NCI-H146 treated with DMSO at 0.1 percent for 48 hours (cell line): ENCODE results near the gene MYO3B.

Experiments
- DNase-seq: peaks from one replicate; lab custom pipeline; 2025; ENCODE audit not compliant: unreplicated experiment; lab: John Stamatoyannopoulos, UW

Gene MYO3B

DNA sequence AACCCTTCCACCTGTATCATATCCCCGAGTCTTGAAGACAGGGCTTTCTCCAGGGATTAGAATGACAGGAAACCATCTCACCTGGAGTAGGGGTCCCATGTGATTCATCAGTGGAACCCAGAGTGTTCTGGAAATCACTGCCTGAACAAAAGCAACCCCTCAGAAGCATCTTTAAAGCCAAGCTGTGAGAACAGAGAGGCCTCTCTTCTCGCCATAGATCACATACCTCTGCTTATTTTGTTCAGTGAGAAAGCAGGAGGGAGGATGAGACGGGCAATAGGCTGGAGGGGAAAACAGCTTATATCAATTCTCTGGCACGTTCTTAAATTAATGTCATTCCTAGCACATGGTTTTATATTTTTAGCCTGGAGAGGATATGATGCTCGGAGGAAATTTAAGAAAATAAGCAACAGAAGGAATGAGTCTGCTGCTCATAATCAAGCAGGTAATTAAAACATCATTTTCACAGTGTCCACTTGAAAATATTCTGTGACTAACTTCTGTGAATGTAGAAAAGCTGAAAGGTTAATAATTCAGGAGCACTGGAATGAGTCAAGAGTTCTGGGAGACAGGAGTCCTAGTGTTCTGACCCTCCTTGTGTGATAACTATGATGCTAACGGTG is 323.6 kb downstream of the MYO3B start:
- no peak for DNase-seq

DNA sequence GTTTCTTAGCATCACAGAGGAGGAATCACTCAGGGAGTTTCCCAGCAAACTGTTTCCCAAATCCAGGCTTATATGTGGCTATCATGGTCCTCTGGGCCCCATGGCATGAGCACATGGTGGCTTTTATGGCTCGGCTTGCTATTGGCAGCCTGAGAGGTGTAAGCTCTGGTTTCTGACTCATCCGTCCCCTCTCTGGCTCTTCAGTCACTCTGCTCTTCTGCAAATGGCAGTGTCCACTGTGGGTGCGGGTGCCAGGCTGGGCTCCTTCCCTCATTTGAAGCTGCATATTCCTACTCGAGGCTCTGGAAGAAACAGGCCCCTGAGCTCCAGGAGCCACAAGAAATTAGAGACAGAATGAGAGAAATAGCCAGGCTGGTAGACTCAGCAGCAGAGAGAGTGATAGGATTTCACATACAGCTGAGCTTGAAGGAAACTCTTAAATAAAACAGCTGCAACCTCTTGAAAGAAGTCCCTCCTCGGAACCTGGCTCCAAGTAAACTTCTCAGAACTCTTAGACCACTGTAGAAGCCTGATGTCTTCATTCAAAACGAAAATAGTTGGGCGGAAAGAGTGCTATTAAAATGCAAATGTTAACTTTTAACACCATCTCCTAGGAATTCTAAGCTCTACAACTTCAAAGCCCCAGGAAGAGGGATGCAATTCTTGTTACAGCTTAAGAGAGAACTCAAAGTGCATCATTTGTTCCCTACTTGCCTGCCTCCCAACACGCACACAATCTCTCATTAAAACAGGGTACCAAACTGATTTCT is 324.6 kb downstream of the MYO3B start:
- DNase-seq = no peak

DNA sequence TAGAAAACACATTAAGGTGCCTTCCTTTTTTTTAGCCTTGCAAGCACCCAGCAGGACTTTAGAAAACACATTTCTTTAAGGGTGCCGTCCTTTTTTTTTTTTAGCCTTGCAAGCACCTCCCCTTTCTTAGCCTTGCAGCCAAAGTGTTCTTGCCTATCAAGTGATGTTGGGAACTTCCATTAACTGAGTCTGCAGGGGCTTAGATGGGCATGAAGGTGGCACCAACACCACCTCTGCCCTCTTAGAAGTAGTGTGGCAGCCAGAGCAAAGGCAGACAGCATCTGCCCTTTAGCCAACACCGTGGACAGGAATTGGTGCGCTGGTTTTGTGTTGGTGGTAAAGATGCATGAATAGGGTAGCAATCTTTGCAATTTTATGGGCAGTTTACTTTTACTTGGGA is 325.6 kb downstream of the MYO3B start:
- DNase-seq = no peak

DNA sequence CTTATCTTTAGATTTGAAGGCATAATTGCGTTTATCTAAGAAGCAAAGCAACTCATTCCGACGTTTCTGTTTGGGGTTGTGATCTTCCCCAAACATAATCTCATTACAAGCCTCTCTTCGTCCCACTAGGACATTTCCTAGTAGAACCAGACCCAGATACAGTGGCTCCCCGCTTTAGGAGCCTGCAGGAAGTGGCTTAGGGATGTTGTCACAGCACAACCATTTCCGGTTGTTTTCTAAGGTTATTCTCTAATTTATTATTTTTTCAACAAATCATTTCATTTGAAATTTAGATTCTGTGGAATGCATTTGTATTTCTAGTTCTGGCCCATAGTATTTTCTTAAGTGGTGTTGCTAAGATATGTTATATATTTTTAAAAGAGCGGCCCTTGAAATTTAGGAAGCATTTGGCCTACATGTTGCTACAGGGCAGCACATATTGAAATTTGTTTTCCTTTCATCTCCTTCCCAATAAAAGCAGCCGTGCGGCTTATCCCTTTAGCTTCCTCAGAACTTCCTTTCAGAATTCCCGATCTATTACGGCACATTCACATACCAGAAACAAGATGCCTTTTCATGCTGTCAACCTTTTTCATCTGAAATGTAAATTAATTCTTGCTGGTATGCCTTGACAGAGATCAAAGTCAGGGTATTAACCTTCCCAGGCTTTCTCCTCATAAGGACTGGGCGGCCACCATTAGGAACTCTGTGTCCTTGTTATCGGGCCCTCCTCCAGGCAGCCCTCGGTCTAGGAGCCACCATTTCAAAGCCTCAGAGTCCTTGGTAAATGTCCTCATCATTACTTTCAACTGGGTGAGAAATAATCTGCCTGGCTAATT is 326.2 kb downstream of the MYO3B start:
- DNase-seq = no peak

DNA sequence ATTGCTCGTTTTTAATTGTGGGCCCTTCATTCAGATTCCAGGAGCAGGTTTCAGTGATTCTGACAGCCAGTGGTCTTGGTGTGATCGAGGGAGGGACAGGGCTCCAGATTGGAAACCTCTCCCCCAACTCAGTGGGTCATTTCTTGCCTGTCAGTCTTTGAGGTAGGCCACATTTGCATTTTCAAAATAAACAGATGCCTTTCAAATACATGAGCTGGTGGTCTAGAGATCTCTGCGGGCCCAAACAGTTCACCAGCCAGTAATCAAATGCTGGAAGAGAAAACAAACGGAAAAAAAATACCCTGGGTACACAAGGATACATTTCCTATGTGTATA is 326.8 kb downstream of the MYO3B start:
- DNase-seq = no peak

DNA sequence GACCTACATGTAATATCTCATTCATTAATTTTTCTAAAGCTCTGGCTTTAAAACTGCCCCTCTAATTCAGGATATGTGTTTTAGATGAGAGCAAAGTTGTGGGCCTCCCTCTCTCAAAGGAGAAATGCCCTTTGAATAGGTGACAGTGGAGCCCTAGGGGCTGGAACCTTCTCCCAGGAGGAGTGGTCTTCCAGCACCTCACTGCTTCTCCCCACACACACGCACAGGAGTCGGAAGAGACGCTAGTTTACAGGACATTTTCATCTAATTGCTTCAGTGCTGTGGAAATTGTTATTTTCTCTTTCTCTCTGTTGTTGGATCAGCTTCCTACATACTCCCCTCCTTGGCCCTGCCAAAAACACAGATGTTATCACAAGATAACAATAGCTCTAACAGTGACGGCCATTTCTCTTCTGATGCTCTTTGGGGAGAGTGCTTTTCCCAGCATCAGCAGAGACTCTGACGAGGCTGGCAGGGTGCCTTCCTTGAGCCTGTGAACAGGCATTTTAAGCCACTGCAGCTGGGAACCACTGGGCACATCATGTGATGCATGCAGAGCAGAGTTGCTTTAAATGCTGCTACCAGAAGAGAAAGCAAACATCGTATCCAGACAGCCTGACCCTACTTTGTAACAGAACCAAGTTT is 327.8 kb downstream of the MYO3B start:
- DNase-seq = no peak

DNA sequence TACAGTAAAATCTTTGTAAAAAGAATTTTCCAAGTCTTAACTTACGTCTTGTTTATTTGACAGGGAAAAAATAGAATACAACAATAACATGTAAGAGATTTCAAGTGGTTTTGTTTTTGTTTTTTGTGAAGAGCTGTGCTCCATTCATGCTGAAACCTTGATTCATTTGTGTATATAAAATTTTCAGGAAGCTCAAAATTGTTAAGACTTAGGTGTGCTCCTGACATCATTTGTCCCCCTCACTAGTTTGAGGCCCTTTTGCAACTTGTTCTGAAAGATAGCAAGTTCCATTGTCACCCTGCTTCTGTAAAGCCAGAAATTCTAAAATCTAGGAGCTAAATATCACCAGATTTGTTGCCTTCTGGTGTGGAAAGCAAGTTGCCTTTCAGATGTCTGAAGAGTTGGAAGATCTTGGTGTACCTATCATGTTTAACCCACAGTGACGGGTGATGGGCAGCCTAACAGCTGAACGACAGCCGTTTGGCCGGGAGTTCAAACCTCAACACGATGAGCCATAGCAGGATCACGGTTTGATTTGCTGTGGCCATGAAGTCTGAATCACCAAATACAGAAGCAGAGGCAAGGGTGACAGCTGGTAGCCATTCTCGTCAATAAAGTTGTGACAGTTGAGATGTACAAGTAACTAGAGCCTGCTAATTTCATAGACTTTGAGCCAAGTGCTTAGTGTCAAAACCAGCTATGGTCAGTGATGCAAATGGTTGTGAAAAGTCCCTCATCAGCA is 331.7 kb downstream of the MYO3B start:
- no peak for DNase-seq

DNA sequence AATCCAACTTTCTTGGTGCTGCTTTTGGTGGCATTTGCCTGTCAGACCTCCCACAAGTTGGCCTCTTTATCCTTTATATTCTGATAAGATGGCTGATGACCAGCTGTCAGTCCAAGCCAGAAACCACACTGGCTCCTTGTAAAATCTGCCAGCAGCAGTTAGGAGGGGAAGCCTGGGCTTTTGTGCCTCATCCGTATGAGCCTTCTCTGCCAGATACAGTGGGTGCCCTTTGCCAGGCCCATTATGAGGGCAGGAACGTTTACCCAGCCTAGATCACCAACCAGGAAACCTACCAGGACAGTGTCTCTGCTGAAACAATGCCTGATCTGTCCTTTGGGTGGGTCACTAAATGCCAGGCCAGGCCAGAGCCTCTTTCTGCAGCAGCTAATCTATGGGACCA is 334.3 kb downstream of the MYO3B start:
- no peak for DNase-seq

DNA sequence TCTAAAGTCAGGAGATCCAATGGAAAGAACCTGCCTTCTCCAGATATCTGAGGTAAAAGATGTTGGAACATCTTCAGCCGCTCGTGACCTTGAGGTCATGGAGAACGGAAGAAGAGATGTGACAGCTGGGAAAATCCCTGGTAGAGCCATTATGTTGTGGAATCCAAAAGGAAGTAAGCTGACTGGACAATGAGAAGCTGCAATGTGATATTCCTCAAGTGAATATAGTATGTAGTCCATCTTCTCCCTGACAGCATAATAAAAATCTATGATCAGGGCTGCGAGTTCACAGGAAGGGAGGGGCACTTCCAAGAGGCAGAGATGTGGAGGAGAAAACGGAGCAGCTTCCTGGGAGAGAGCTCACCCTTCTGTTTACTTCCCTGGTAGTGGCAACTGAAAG is 336.2 kb downstream of the MYO3B start:
- DNase-seq = no peak

DNA sequence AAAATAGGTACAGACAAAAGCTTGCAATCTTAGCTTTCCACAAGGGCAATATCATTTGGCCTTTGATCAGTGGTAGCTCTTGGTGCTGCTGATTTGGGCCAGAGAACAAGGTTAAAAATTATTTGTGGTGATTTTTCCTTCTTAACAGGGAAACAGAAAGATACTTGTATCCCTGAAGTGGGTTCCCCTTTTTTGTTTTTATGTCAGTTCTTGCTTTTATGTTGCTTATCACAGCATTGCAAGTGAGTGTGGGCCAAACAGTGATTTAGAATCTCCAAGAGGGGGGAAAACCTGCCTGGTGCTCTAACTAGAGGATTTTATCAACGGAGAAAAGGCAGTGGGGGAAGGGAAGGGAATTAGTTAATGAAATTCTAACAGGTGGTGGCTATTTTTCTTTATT is 339.6 kb downstream of the MYO3B start:
- DNase-seq = no peak

DNA sequence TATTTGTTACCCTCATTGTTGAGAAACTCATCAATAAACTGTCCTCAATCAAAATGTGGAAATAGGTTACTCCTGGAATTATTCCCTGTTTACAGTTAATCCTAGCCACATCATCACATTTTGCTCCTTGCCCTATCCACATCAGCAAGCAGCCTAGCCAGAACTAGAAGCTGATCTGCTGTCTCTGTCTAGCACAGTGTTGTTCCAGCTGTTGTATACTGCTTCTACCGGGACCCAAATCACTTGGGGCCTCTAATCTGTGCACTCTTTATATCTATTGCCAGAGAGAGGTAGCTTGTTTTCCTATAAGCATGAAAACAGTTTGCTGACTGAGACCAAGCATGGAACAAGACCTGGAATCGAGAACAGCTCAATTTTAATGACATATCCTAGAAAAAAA is 341.0 kb downstream of the MYO3B start:
- DNase-seq = no peak

DNA sequence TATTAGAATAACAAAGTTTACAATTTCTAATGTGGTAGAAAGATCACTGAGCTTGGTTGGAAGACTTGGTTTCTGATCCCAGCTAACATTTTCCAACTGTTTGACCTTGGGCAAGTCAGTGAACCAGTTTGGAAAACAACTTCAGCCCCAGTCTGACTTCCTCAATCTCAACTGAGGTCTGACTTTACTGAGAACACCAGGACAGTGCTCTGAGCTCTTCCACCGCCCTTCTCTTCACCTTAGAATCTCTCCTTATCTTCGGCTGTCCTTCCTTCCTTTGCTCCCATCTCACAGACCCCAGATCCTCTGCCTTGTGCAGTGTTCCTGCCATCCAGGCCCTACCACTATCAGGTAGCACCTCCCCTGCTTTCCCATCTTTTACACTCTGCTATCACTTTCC is 343.4 kb downstream of the MYO3B start:
- DNase-seq = no peak

DNA sequence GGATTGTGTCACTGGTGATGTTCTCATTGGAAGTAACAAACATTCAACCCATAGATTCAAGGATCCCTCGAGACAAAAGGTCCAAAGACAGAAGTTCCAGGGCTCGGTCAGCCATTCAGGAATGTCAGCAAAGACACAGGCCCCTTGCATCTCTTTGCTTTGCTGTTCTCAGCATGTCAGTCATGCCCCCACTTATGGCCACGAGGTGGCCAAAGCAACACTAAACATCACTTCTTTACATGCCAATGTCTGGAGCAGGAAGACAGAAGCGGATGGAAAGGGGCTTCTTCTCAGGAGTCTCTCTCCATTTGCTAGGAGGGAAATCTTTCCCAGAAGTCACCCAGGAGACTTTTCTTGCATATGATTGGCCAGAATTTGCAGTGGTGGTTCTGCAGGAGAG is 345.6 kb downstream of the MYO3B start:
- no peak for DNase-seq

DNA sequence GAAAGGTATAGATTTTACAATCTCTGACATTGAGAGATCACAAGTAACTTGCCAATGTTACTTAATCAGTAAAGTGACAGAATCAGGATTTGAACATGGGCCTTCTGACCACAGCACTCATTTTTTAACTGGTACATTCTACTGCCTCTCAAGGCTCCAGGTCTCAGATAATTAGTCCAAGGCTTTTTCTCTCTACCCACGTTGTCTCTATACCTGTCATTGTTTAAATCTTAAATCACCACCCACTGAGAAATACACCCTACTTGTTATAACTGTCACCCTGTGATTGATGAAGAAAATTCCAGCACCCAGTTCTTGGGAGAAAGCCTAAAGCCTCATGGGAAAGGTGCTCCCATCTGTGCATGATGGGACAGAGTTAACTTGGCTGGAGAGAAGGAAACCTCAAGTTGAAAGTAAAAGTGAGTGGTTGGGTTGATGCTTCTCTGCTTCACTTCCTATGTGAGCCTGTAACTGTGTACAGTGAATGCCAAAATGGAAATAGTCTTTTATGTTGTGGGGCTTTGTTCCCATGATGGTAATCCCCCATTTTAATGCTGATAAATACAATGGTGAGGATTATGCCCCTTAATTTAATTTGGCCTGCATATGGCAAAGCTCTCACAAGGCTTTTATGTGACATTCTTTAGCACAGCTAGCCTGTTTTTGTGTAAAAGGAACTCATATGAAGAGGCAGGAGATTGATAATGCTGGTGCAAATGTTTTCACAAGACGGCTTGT is 347.1 kb downstream of the MYO3B start:
- DNase-seq = no peak

DNA sequence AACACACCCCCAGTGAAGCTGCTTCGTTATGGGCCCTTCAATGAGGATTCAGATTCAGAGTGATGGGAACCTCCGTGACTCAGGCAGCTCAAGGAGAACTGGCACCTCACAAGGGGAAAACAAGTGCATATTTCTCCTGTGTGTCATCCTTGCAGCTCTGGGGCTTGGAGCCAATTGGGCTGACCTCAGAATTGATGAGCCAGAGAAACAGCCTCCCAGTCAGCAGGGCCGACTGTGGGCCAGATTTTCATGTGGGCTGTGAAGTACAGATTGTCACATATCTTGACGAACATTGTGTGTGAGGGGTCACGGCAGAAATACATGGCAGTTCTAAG is 347.6 kb downstream of the MYO3B start:
- no peak for DNase-seq

DNA sequence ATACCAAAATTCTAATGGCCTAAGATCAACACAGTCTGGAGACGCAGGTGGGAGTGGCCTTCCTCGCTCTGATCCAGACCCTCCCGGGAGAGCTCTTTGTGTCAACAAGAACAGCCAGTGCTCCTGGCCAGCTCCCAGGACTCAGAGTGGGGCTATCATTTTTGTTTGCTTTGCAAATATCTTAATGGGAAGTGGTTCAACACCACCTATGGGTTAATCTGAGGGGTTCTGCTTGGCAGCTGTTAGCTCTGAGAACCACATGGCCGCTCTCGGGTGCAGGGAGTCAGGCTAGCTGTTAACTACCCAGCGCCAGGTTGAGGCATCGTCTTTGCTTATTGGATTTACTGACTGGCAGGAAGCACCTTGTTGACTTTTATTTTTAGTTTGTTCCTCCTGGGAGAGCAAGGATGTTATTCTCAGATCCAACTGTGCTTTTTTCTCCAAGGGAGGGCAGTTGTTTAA is 352.4 kb downstream of the MYO3B start:
- DNase-seq = peak; percentile 88

DNA sequence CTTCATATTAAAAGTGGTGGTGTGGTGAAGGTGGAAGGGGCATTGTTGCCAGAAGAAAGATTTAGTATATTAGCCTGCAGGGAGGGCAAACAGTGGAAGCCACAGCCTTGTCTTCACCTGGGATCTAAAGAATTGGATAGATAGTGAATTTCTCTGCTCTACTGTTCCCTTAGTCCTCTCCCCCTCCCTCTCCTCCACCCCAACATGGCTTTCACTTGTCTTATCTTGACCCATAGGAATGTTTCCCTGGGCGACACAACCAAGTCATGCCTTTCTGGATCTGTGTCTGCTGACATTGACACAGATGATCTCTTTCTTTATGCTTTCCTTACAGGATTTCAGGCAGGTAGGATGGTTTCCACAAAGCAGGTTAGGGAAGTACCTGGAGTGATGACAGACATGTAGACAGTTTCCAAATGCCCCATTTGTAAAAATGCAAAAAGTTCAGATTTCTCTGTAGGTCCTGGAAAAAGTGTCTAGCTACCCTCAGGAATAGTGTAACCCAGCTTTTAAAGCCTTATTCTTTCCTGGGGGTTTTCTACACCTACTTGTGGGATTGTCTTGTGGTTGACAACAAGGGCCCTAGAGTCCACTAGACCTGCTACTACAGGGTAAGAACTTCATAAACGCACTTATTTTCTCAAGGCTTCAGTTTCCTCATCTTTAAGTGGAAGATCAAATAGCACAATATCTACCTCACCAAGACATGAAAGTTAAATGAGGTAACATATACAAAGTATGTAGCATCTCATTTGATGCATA is 353.0 kb downstream of the MYO3B start:
- DNase-seq = no peak

DNA sequence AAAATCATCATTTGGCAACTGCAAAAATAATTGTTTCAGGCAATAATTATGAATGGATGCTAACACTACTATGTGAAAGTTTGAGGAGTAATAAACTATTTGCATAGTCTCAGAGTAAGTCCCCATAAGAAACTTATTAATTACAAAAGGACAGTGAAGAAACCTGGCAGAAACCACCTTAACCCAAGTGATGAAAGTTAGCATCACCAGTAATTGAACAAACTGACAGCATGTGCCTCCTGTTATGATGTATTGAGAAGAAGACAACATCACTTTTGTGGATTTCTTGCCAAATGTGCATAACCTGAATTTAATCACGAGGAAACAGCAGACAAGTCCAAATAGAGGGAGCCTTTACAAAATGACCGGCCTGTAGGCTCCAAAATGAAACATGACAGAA is 353.9 kb downstream of the MYO3B start:
- DNase-seq = no peak

DNA sequence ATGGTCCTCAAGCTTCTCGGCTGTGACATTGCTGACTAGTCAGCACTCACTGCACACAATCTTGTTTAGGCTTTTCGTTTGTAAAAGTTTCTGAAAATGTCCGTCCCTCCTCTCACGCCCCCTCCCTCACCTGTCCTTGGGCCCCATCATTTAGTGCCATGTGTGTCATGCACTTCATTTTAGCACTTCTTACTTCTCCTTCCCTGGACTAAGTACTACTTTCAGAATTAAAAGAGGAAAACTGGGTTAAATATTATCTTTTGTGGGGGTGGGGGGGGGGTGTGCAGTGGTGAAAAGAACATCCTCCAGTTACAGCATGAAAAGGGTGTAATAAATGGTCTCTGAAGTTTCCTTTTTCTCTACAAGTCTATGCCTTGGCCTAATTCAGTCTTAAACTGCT is 355.2 kb downstream of the MYO3B start:
- DNase-seq = no peak

DNA sequence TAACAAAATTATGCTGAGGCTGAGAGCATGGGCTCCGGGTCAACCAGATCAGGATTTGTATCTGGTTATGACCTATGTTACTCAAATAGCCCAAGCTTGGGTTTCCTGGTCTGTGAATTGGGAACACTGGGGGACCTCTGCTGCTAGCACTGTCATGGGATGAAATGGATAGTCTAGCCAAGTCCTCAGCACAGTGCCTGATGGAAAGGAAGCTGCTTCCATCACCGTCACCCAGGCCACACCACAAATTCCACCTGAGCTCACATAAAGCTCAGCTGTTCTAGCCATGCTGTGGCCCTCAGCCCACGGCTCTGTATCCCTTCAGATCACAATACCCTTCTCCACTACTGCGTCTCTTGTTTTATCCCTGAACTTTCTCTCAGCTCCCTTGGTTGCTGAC is 357.6 kb downstream of the MYO3B start:
- DNase-seq = no peak
